Forelimb muscle (tissue), 1 donor: ENCODE results near the gene IL1R1. TPM values are rescaled to one million over a fixed set of nuclear protein-coding genes. Genes with fewer than 3 reads are reported as not detected.

Source experiments
- DNase-seq: peaks from one replicate; pipeline ENCODE4 v3.0.0-alpha.2; 2013; ENCODE audit warnings: low read depth
- polyA plus RNA-seq: library from polyadenylated mRNA; unstranded; fragments of 120-200 nt; gene quantifications from one replicate; pipeline ENCODE4 v1.2.1, GENCODE V29; 2013; ENCODE audit not compliant: insufficient read length

IL1R1 gene
- polyA plus RNA-seq, 1 donor: 8.4 TPM

- DNase-seq: no peak
Observed at GRCh38 chr2:102140377-102140776, 2.2 kb upstream of the IL1R1 start.

GRCh38 chr2:102141011-102141943, 1.3 kb upstream of the IL1R1 start:
- DNase-seq: no peak

GRCh38 chr2:102142829-102143449, 393 bp downstream of the IL1R1 start:
- no peak for DNase-seq

- no peak for DNase-seq
Observed at GRCh38 chr2:102143450-102143985, 972 bp downstream of the IL1R1 start.

- no peak for DNase-seq
Observed at GRCh38 chr2:102144128-102144527, 1.6 kb downstream of the IL1R1 start.

GRCh38 chr2:102145107-102145506, 2.6 kb downstream of the IL1R1 start:
- DNase-seq: no peak

- DNase-seq: no peak
Observed at GRCh38 chr2:102145934-102146333, 3.4 kb downstream of the IL1R1 start.

- no peak for DNase-seq
Observed at GRCh38 chr2:102147935-102148334, 5.4 kb downstream of the IL1R1 start.

- DNase-seq: no peak
Observed at GRCh38 chr2:102149243-102149642, 6.7 kb downstream of the IL1R1 start.

- DNase-seq: no peak
Observed at GRCh38 chr2:102149644-102150455, 7.3 kb downstream of the IL1R1 start.

- DNase-seq: no peak
Observed at GRCh38 chr2:102154364-102154763, 11.8 kb downstream of the IL1R1 start.

- no peak for DNase-seq
Observed at GRCh38 chr2:102154946-102155702, 12.6 kb downstream of the IL1R1 start.

GRCh38 chr2:102155703-102156515, 13.4 kb downstream of the IL1R1 start:
- DNase-seq: no peak

GRCh38 chr2:102158011-102158755, 15.6 kb downstream of the IL1R1 start:
- DNase-seq: no peak

- no peak for DNase-seq
Observed at GRCh38 chr2:102159295-102159694, 16.7 kb downstream of the IL1R1 start.

- no peak for DNase-seq
Observed at GRCh38 chr2:102166189-102166845, 23.8 kb downstream of the IL1R1 start.

- no peak for DNase-seq
Observed at GRCh38 chr2:102168026-102168771, 25.7 kb downstream of the IL1R1 start.

- DNase-seq: no peak
Observed at GRCh38 chr2:102171946-102172345, 29.4 kb downstream of the IL1R1 start.
